ENCODE measurements around the gene LRRC56. TPM values are rescaled to one million over a fixed set of nuclear protein-coding genes. Genes with fewer than 3 reads are reported as not detected.

LRRC56 gene
- total and polyA plus RNA-seq, 2 donors (not counting 1 experiment from before 2014, with no cell fraction given): 0.28 to 1.3 TPM

- H3K4me1 ChIP-seq (ENCODE audit: control insufficient read depth, extremely low read depth, insufficient read depth, low read length): peaks cover 2% of the 10 kb centered on the region
- no peak for TF ChIP-seq CTCF (conservative IDR thresholded peaks at IDR 0.05 in 1 of 2, IDR thresholded peaks at IDR 0.05 in 1 of 2; ENCODE audit: low read depth in 1 of 2, low read length in 2 of 2)
- TF ChIP-seq EZH2 (IDR thresholded peaks at IDR 0.05; ENCODE audit: low read length, missing control alignments): no peak
- H4K20me1 ChIP-seq (ENCODE audit: control insufficient read depth, extremely low read depth, insufficient read depth, low read length): no peaks in the 10 kb centered on the region
- H3K4me3 ChIP-seq (replicated peaks in 1 of 4; ENCODE audit: control extremely low read depth in 1 of 4, insufficient read depth in 1 of 4, low read depth in 3 of 4, low read length in 4 of 4): no peak overlapping the region
- H3K9me3 ChIP-seq (ENCODE audit: control insufficient read depth, insufficient read depth, low read depth, low read length): no peaks in the 10 kb centered on the region
- H3K36me3 ChIP-seq (ENCODE audit: control insufficient read depth, insufficient read depth, low read length): peaks cover 35% of the 10 kb centered on the region
- no peak overlapping the region for H3K27ac ChIP-seq (ENCODE audit: insufficient read depth, low read length)
- no peaks in the 10 kb centered on the region for H3K27me3 ChIP-seq (ENCODE audit: control insufficient read depth, insufficient read depth, low read length)
- no peak overlapping the region for H3K4me2 ChIP-seq (ENCODE audit: extremely low read depth, insufficient read depth, low read length)
- no peak for DNase-seq (ENCODE audit: low read depth in 2 of 2)
- H3K9ac ChIP-seq (ENCODE audit: insufficient read depth, low read length): no peak overlapping the region
- H2AFZ ChIP-seq (ENCODE audit: low read length): no peak overlapping the region
- peaks cover 25% of the 10 kb centered on the region for H3K79me2 ChIP-seq (ENCODE audit: control insufficient read depth, insufficient read depth, low read length)
Observed at GRCh38 chr11:592501-592900, 55.2 kb downstream of the LRRC56 start.

GRCh38 chr11:592918-593317 is 55.6 kb downstream of the LRRC56 start:
- H3K36me3 ChIP-seq (ENCODE audit: control insufficient read depth, insufficient read depth, low read length): peaks cover 36% of the 10 kb centered on the region
- no peak overlapping the region for H3K4me3 ChIP-seq (replicated peaks in 1 of 4; ENCODE audit: control extremely low read depth in 1 of 4, insufficient read depth in 1 of 4, low read depth in 3 of 4, low read length in 4 of 4)
- H3K27ac ChIP-seq (ENCODE audit: insufficient read depth, low read length): no peak overlapping the region
- no peak for DNase-seq (ENCODE audit: low read depth in 2 of 2)
- H3K9ac ChIP-seq (ENCODE audit: insufficient read depth, low read length): no peak overlapping the region
- H3K4me1 ChIP-seq (ENCODE audit: control insufficient read depth, extremely low read depth, insufficient read depth, low read length): no peaks in the 10 kb centered on the region
- TF ChIP-seq EZH2 (IDR thresholded peaks at IDR 0.05; ENCODE audit: low read length, missing control alignments) (no peak), CTCF (conservative IDR thresholded peaks at IDR 0.05 in 1 of 2, IDR thresholded peaks at IDR 0.05 in 1 of 2; ENCODE audit: low read depth in 1 of 2, low read length in 2 of 2) (no peak)
- H4K20me1 ChIP-seq (ENCODE audit: control insufficient read depth, extremely low read depth, insufficient read depth, low read length): no peaks in the 10 kb centered on the region
- H3K27me3 ChIP-seq (ENCODE audit: control insufficient read depth, insufficient read depth, low read length): no peaks in the 10 kb centered on the region
- no peak overlapping the region for H2AFZ ChIP-seq (ENCODE audit: low read length)
- H3K4me2 ChIP-seq (ENCODE audit: extremely low read depth, insufficient read depth, low read length): no peak overlapping the region
- H3K79me2 ChIP-seq (ENCODE audit: control insufficient read depth, insufficient read depth, low read length): peaks cover 25% of the 10 kb centered on the region
- no peaks in the 10 kb centered on the region for H3K9me3 ChIP-seq (ENCODE audit: control insufficient read depth, insufficient read depth, low read depth, low read length)

GRCh38 chr11:593347-593746 is 56.0 kb downstream of the LRRC56 start:
- H3K9me3 ChIP-seq (ENCODE audit: control insufficient read depth, insufficient read depth, low read depth, low read length): no peaks in the 10 kb centered on the region
- peaks cover 25% of the 10 kb centered on the region for H3K79me2 ChIP-seq (ENCODE audit: control insufficient read depth, insufficient read depth, low read length)
- no peaks in the 10 kb centered on the region for H3K27me3 ChIP-seq (ENCODE audit: control insufficient read depth, insufficient read depth, low read length)
- no peaks in the 10 kb centered on the region for H4K20me1 ChIP-seq (ENCODE audit: control insufficient read depth, extremely low read depth, insufficient read depth, low read length)
- TF ChIP-seq CTCF (conservative IDR thresholded peaks at IDR 0.05 in 1 of 2, IDR thresholded peaks at IDR 0.05 in 1 of 2; ENCODE audit: low read depth in 1 of 2, low read length in 2 of 2) (no peak), EZH2 (IDR thresholded peaks at IDR 0.05; ENCODE audit: low read length, missing control alignments) (no peak)
- H3K36me3 ChIP-seq (ENCODE audit: control insufficient read depth, insufficient read depth, low read length): peaks cover 37% of the 10 kb centered on the region
- H3K27ac ChIP-seq (ENCODE audit: insufficient read depth, low read length): no peak overlapping the region
- H3K4me3 ChIP-seq (replicated peaks in 1 of 4; ENCODE audit: control extremely low read depth in 1 of 4, insufficient read depth in 1 of 4, low read depth in 3 of 4, low read length in 4 of 4): no peak overlapping the region
- no peak overlapping the region for H3K4me2 ChIP-seq (ENCODE audit: extremely low read depth, insufficient read depth, low read length)
- no peak overlapping the region for H3K9ac ChIP-seq (ENCODE audit: insufficient read depth, low read length)
- H3K4me1 ChIP-seq (ENCODE audit: control insufficient read depth, extremely low read depth, insufficient read depth, low read length): no peaks in the 10 kb centered on the region
- no peak overlapping the region for H2AFZ ChIP-seq (ENCODE audit: low read length)
- no peak for DNase-seq (ENCODE audit: low read depth in 2 of 2)

All from fibroblast of lung (primary cell).